IPS-15b (cell line): ENCODE measurements around the gene RRP12.

Source experiments
- H3K27me3 ChIP-seq: one replicate; pipeline ENCODE4 v1.6.1; 2013; ENCODE audit warnings: low read length; ENCODE audit not compliant: control insufficient read depth, insufficient read depth
- H3K36me3 ChIP-seq: one replicate; pipeline ENCODE4 v1.6.1; 2013; ENCODE audit warnings: low read length; ENCODE audit not compliant: control insufficient read depth, insufficient read depth
- H3K4me1 ChIP-seq: one replicate; pipeline ENCODE4 v1.6.1; 2013; ENCODE audit warnings: mild to moderate bottlenecking, low read length; ENCODE audit not compliant: control insufficient read depth, insufficient read depth
- H3K4me3 ChIP-seq: one replicate; pipeline ENCODE4 v1.5.1; 2013; ENCODE audit warnings: low read depth, low read length
- H3K9ac ChIP-seq: one replicate; pipeline ENCODE4 v1.6.1; 2013; ENCODE audit warnings: low read depth, mild to moderate bottlenecking, low read length
- H3K9me3 ChIP-seq: one replicate; pipeline ENCODE4 v1.6.1; 2013; ENCODE audit warnings: mild to moderate bottlenecking, low read length; ENCODE audit not compliant: control insufficient read depth, insufficient read depth

The RRP12 gene, protein sequence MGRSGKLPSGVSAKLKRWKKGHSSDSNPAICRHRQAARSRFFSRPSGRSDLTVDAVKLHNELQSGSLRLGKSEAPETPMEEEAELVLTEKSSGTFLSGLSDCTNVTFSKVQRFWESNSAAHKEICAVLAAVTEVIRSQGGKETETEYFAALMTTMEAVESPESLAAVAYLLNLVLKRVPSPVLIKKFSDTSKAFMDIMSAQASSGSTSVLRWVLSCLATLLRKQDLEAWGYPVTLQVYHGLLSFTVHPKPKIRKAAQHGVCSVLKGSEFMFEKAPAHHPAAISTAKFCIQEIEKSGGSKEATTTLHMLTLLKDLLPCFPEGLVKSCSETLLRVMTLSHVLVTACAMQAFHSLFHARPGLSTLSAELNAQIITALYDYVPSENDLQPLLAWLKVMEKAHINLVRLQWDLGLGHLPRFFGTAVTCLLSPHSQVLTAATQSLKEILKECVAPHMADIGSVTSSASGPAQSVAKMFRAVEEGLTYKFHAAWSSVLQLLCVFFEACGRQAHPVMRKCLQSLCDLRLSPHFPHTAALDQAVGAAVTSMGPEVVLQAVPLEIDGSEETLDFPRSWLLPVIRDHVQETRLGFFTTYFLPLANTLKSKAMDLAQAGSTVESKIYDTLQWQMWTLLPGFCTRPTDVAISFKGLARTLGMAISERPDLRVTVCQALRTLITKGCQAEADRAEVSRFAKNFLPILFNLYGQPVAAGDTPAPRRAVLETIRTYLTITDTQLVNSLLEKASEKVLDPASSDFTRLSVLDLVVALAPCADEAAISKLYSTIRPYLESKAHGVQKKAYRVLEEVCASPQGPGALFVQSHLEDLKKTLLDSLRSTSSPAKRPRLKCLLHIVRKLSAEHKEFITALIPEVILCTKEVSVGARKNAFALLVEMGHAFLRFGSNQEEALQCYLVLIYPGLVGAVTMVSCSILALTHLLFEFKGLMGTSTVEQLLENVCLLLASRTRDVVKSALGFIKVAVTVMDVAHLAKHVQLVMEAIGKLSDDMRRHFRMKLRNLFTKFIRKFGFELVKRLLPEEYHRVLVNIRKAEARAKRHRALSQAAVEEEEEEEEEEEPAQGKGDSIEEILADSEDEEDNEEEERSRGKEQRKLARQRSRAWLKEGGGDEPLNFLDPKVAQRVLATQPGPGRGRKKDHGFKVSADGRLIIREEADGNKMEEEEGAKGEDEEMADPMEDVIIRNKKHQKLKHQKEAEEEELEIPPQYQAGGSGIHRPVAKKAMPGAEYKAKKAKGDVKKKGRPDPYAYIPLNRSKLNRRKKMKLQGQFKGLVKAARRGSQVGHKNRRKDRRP (N-terminal part only)

DNA sequence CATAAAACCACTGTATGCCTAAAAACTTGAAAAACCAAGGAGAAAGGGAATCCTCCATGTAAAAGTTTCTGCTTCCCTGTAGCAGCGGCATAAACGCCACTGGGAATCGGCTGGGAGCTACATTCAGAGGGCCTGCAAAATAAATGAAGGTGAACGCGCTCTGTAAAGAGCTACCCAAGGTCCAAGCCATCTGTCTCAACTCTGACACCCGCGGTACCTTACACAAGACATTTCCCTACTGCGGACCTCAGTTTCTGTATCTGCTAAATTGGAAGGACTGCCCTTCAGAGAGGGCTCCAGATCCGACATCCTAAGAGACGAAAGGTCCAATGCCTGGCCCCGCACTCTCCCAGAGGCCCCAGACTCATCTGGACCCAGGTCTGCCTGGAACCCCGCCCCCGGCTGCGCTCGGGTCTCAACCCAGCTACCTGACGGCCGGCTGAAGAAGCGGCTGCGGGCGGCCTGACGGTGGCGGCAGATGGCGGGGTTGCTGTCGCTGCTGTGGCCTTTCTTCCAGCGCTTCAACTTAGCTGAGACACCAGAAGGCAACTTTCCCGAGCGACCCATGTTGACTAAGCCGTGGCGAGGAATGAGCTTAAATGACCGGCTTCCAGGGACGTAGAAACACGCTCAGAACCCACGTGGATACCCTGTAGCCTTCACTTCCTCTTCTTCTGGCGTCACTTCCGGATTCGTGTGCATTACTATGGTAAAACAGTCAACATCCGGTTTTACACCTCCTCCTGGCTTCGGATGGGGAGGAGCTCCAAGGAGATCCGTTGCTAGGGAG is at the start of gene RRP12:
RRP12 (minus strand) TSS at position 676 of the 790 bp plus-strand sequence; CDS start at position 567, 109 bp downstream.
- peak within 1 kb of the TSS; percentile 30 for H3K9ac ChIP-seq
- peaks cover 5% of the 10 kb centered on the region for H3K36me3 ChIP-seq
- H3K4me3 ChIP-seq: peak within 1 kb of the TSS; percentile 61
- no peaks in the 10 kb centered on the region for H3K27me3 ChIP-seq
- peaks cover 2% of the 10 kb centered on the region for H3K4me1 ChIP-seq
- H3K9me3 ChIP-seq: no peaks in the 10 kb centered on the region

- Histone ChIP-seq H3K4me1 (no peaks in the 10 kb centered on the region), H3K36me3 (peaks cover 13% of the 10 kb centered on the region), H3K9me3 (no peaks in the 10 kb centered on the region), H3K4me3 (no peak overlapping the region), H3K9ac (no peak overlapping the region), H3K27me3 (no peaks in the 10 kb centered on the region)
Observed at GRCh38 chr10:97450828-97451227, 49.7 kb upstream of the RRP12 start.

- no peaks in the 10 kb centered on the region for H3K36me3 ChIP-seq
- peak within 1 kb of the TSS; percentile 99 for H3K4me3 ChIP-seq
- H3K9me3 ChIP-seq: no peaks in the 10 kb centered on the region
- H3K9ac ChIP-seq: peak within 1 kb of the TSS; percentile 86
- no peaks in the 10 kb centered on the region for H3K27me3 ChIP-seq
- H3K4me1 ChIP-seq: no peaks in the 10 kb centered on the region
Observed at GRCh38 chr10:97445722-97446639, 44.8 kb upstream of the RRP12 start, which contains the start of the genes EXOSC1 and ZDHHC16. EXOSC1 (minus strand) TSS chr10:97446006; CDS start chr10:97445985, 21 bp downstream. ZDHHC16 (plus strand) TSS chr10:97446175; CDS start chr10:97451676, 5,501 bp downstream.

- no peaks in the 10 kb centered on the region for H3K9me3 ChIP-seq
- H3K9ac ChIP-seq: peak overlapping the region; percentile 86
- H3K27me3 ChIP-seq: no peaks in the 10 kb centered on the region
- H3K4me3 ChIP-seq: peak overlapping the region; percentile 99
- no peaks in the 10 kb centered on the region for H3K4me1 ChIP-seq
- no peaks in the 10 kb centered on the region for H3K36me3 ChIP-seq
Observed at GRCh38 chr10:97445357-97445721, 44.2 kb upstream of the RRP12 start.

DNA sequence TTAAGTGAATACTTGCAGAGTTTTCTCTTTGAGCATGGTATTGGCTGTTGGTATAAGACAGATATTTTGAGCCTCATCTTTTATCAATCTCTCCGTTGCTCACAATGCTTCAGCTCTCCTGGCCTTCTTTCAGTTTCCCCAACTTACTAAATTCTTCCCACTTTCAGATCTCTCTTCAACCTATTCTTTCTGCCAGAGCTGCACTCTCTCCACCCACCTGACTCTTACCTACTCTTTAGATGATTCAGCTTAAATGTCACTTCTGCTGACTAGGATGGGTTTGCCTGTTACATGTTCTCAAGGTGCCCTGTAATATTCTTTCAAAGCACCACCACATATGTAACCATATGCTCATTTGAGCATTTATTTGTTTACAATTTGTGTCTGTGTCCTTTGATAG is 43.1 kb upstream of the RRP12 start:
- no peaks in the 10 kb centered on the region for H3K27me3 ChIP-seq
- H3K9ac ChIP-seq: no peak overlapping the region
- no peak overlapping the region for H3K4me3 ChIP-seq
- H3K4me1 ChIP-seq: no peaks in the 10 kb centered on the region
- no peaks in the 10 kb centered on the region for H3K9me3 ChIP-seq
- peaks cover 4% of the 10 kb centered on the region for H3K36me3 ChIP-seq

GRCh38 chr10:97442277-97442676 is 41.1 kb upstream of the RRP12 start:
- no peaks in the 10 kb centered on the region for H3K4me1 ChIP-seq
- H3K9me3 ChIP-seq: no peaks in the 10 kb centered on the region
- no peaks in the 10 kb centered on the region for H3K27me3 ChIP-seq
- no peak overlapping the region for H3K4me3 ChIP-seq
- no peak overlapping the region for H3K9ac ChIP-seq
- H3K36me3 ChIP-seq: peaks cover 5% of the 10 kb centered on the region

- Histone ChIP-seq H3K4me1 (no peaks in the 10 kb centered on the region), H3K9ac (no peak overlapping the region), H3K36me3 (peaks cover 23% of the 10 kb centered on the region), H3K27me3 (no peaks in the 10 kb centered on the region), H3K9me3 (no peaks in the 10 kb centered on the region), H3K4me3 (no peak overlapping the region)
Observed at GRCh38 chr10:97435211-97435610, 34.1 kb upstream of the RRP12 start.

- Histone ChIP-seq H3K9ac (no peak overlapping the region), H3K27me3 (no peaks in the 10 kb centered on the region), H3K9me3 (no peaks in the 10 kb centered on the region), H3K36me3 (peaks cover 23% of the 10 kb centered on the region), H3K4me1 (no peaks in the 10 kb centered on the region), H3K4me3 (no peak overlapping the region)
Observed at GRCh38 chr10:97434557-97434956, 33.4 kb upstream of the RRP12 start.

GRCh38 chr10:97434055-97434454 is 32.9 kb upstream of the RRP12 start:
- Histone ChIP-seq H3K4me3 (no peak overlapping the region), H3K4me1 (peaks cover 3% of the 10 kb centered on the region), H3K36me3 (peaks cover 24% of the 10 kb centered on the region), H3K9ac (no peak overlapping the region), H3K27me3 (no peaks in the 10 kb centered on the region), H3K9me3 (no peaks in the 10 kb centered on the region)

GRCh38 chr10:97428572-97428981 is 27.4 kb upstream of the RRP12 start:
- H3K9ac ChIP-seq: peak overlapping the region; percentile 32
- peaks cover 7% of the 10 kb centered on the region for H3K4me1 ChIP-seq
- H3K4me3 ChIP-seq: peak overlapping the region; percentile 85
- H3K36me3 ChIP-seq: peaks cover 28% of the 10 kb centered on the region
- H3K9me3 ChIP-seq: no peaks in the 10 kb centered on the region
- no peaks in the 10 kb centered on the region for H3K27me3 ChIP-seq
